Gastrocnemius medialis (tissue), 4 donors: Measurements from ENCODE around the gene GABRG3.

Experiments used
- CTCF ChIP-seq, 5 experiments: fragments of 450-650 bp in 3 of 5; fragments of 200-600 bp in 2 of 5; sonication (generic) in 2 of 5; IDR thresholded peaks in 4 of 5; conservative IDR thresholded peaks in 1 of 5; 1 replicate in 4 of 5; 2 replicates in 1 of 5; pipeline ENCODE4 v1.5.1; 2016 to 2019; ENCODE audit warnings: antibody characterized with exemption in 5 of 5, mild to moderate bottlenecking in 3 of 5, moderate library complexity in 3 of 5
- POLR2A ChIP-seq, 2 donors: fragments of 450-650 bp; IDR thresholded peaks; one replicate each; pipeline ENCODE4 v1.6.1; 2017; ENCODE audit warnings: antibody characterized with exemption in 2 of 2, mild to moderate bottlenecking in 2 of 2, moderate library complexity in 2 of 2

- TF ChIP-seq CTCF (IDR thresholded peaks at IDR 0.05 in 4 of 5, conservative IDR thresholded peaks at IDR 0.05 in 1 of 5): no peak
- no peak for TF ChIP-seq POLR2A (IDR thresholded peaks at IDR 0.05)
Observed at GRCh38 chr15:27089233-27089586, 118.2 kb downstream of the GABRG3 start.
